ENCODE results near the gene SHOC2.

Gene SHOC2

GRCh38 chr10:110881905-110882304, 37.5 kb upstream of the SHOC2 start:
- H3K27ac ChIP-seq (ENCODE audit: low read depth, low read length): no peak overlapping the region
- no peaks in the 10 kb centered on the region for H3K27me3 ChIP-seq (ENCODE audit: insufficient read depth, low read length)
- H3K9ac ChIP-seq (ENCODE audit: low read depth, low read length): no peak overlapping the region
- WGBS: 92% methylated on average over 4 of the region's 4 CpGs
- H3K9me3 ChIP-seq (ENCODE audit: insufficient read depth, low read depth, low read length): no peaks in the 10 kb centered on the region
- H3K4me3 ChIP-seq (ENCODE audit: low read length): no peak overlapping the region
- peaks cover 54% of the 10 kb centered on the region for H3K36me3 ChIP-seq (ENCODE audit: insufficient read depth, low read length)
- H3K4me1 ChIP-seq (ENCODE audit: insufficient read depth, low read length): no peaks in the 10 kb centered on the region

GRCh38 chr10:110883924-110884323, 35.5 kb upstream of the SHOC2 start:
- Histone ChIP-seq H3K27me3 (ENCODE audit: insufficient read depth, low read length) (no peaks in the 10 kb centered on the region), H3K4me3 (ENCODE audit: low read length) (no peak overlapping the region), H3K36me3 (ENCODE audit: insufficient read depth, low read length) (peaks cover 62% of the 10 kb centered on the region), H3K4me1 (ENCODE audit: insufficient read depth, low read length) (no peaks in the 10 kb centered on the region), H3K9me3 (ENCODE audit: insufficient read depth, low read depth, low read length) (no peaks in the 10 kb centered on the region), H3K27ac (ENCODE audit: low read depth, low read length) (no peak overlapping the region), H3K9ac (ENCODE audit: low read depth, low read length) (no peak overlapping the region)
- WGBS: 98% methylated on average over 10 of the region's 10 CpGs

- no peak overlapping the region for H3K9ac ChIP-seq (ENCODE audit: low read depth, low read length)
- WGBS: 71% methylated on average over 5 of the region's 5 CpGs
- no peaks in the 10 kb centered on the region for H3K27me3 ChIP-seq (ENCODE audit: insufficient read depth, low read length)
- no peak overlapping the region for H3K4me3 ChIP-seq (ENCODE audit: low read length)
- H3K27ac ChIP-seq (ENCODE audit: low read depth, low read length): no peak overlapping the region
- H3K4me1 ChIP-seq (ENCODE audit: insufficient read depth, low read length): no peaks in the 10 kb centered on the region
- peaks cover 70% of the 10 kb centered on the region for H3K36me3 ChIP-seq (ENCODE audit: insufficient read depth, low read length)
- H3K9me3 ChIP-seq (ENCODE audit: insufficient read depth, low read depth, low read length): no peaks in the 10 kb centered on the region
Observed at GRCh38 chr10:110885932-110886674, 33.3 kb upstream of the SHOC2 start.

GRCh38 chr10:110887560-110887959, 31.8 kb upstream of the SHOC2 start:
- H3K4me1 ChIP-seq (ENCODE audit: insufficient read depth, low read length): no peaks in the 10 kb centered on the region
- WGBS: no CpG with 5 or more reads among the region's 1 CpG
- H3K9ac ChIP-seq (ENCODE audit: low read depth, low read length): no peak overlapping the region
- H3K4me3 ChIP-seq (ENCODE audit: low read length): no peak overlapping the region
- peaks cover 60% of the 10 kb centered on the region for H3K36me3 ChIP-seq (ENCODE audit: insufficient read depth, low read length)
- H3K27me3 ChIP-seq (ENCODE audit: insufficient read depth, low read length): no peaks in the 10 kb centered on the region
- no peak overlapping the region for H3K27ac ChIP-seq (ENCODE audit: low read depth, low read length)
- H3K9me3 ChIP-seq (ENCODE audit: insufficient read depth, low read depth, low read length): no peaks in the 10 kb centered on the region

- 95% methylated on average over 2 of the region's 3 CpGs for WGBS
Observed at GRCh38 chr10:110892602-110893288, 26.7 kb upstream of the SHOC2 start.

GRCh38 chr10:110893559-110894179, 25.7 kb upstream of the SHOC2 start:
- 63% methylated on average over 2 of the region's 4 CpGs for WGBS
- peaks cover 57% of the 10 kb centered on the region for H3K36me3 ChIP-seq (ENCODE audit: insufficient read depth, low read length)
- no peak overlapping the region for H3K9ac ChIP-seq (ENCODE audit: low read depth, low read length)

More at GRCh38 chr10:110892602-110893288, 26.7 kb upstream of the SHOC2 start:
- H3K4me3 ChIP-seq (ENCODE audit: low read length): no peak overlapping the region
- peaks cover 58% of the 10 kb centered on the region for H3K36me3 ChIP-seq (ENCODE audit: insufficient read depth, low read length)
- H3K4me1 ChIP-seq (ENCODE audit: insufficient read depth, low read length): no peaks in the 10 kb centered on the region
- H3K9ac ChIP-seq (ENCODE audit: low read depth, low read length): no peak overlapping the region
- no peaks in the 10 kb centered on the region for H3K27me3 ChIP-seq (ENCODE audit: insufficient read depth, low read length)
- H3K9me3 ChIP-seq (ENCODE audit: insufficient read depth, low read depth, low read length): no peaks in the 10 kb centered on the region
- H3K27ac ChIP-seq (ENCODE audit: low read depth, low read length): no peak overlapping the region

GRCh38 chr10:110897184-110897583, 22.2 kb upstream of the SHOC2 start:
- Histone ChIP-seq H3K9me3 (ENCODE audit: insufficient read depth, low read depth, low read length) (no peaks in the 10 kb centered on the region), H3K4me1 (ENCODE audit: insufficient read depth, low read length) (no peaks in the 10 kb centered on the region), H3K9ac (ENCODE audit: low read depth, low read length) (no peak overlapping the region), H3K27ac (ENCODE audit: low read depth, low read length) (no peak overlapping the region), H3K36me3 (ENCODE audit: insufficient read depth, low read length) (peaks cover 59% of the 10 kb centered on the region), H3K27me3 (ENCODE audit: insufficient read depth, low read length) (no peaks in the 10 kb centered on the region), H3K4me3 (ENCODE audit: low read length) (no peak overlapping the region)
- 92% methylated on average over 1 of the region's 1 CpG for WGBS

More at GRCh38 chr10:110893559-110894179, 25.7 kb upstream of the SHOC2 start:
- H3K9me3 ChIP-seq (ENCODE audit: insufficient read depth, low read depth, low read length): no peaks in the 10 kb centered on the region
- no peaks in the 10 kb centered on the region for H3K4me1 ChIP-seq (ENCODE audit: insufficient read depth, low read length)
- no peak overlapping the region for H3K4me3 ChIP-seq (ENCODE audit: low read length)
- H3K27me3 ChIP-seq (ENCODE audit: insufficient read depth, low read length): no peaks in the 10 kb centered on the region
- no peak overlapping the region for H3K27ac ChIP-seq (ENCODE audit: low read depth, low read length)

- Histone ChIP-seq H3K27ac (ENCODE audit: low read depth, low read length) (no peak overlapping the region), H3K9me3 (ENCODE audit: insufficient read depth, low read depth, low read length) (no peaks in the 10 kb centered on the region), H3K36me3 (ENCODE audit: insufficient read depth, low read length) (peaks cover 55% of the 10 kb centered on the region)
Observed at GRCh38 chr10:110898391-110898790, 21.0 kb upstream of the SHOC2 start.

GRCh38 chr10:110900983-110901382, 18.4 kb upstream of the SHOC2 start:
- Histone ChIP-seq H3K27me3 (ENCODE audit: insufficient read depth, low read length) (no peaks in the 10 kb centered on the region), H3K9ac (ENCODE audit: low read depth, low read length) (no peak overlapping the region), H3K4me3 (ENCODE audit: low read length) (no peak overlapping the region), H3K27ac (ENCODE audit: low read depth, low read length) (no peak overlapping the region), H3K9me3 (ENCODE audit: insufficient read depth, low read depth, low read length) (no peaks in the 10 kb centered on the region), H3K4me1 (ENCODE audit: insufficient read depth, low read length) (no peaks in the 10 kb centered on the region), H3K36me3 (ENCODE audit: insufficient read depth, low read length) (peaks cover 36% of the 10 kb centered on the region)
- 100% methylated on average over 2 of the region's 2 CpGs for WGBS

More at GRCh38 chr10:110898391-110898790, 21.0 kb upstream of the SHOC2 start:
- H3K27me3 ChIP-seq (ENCODE audit: insufficient read depth, low read length): no peaks in the 10 kb centered on the region
- H3K4me3 ChIP-seq (ENCODE audit: low read length): no peak overlapping the region
- H3K4me1 ChIP-seq (ENCODE audit: insufficient read depth, low read length): no peaks in the 10 kb centered on the region
- no peak overlapping the region for H3K9ac ChIP-seq (ENCODE audit: low read depth, low read length)

- H3K4me1 ChIP-seq (ENCODE audit: insufficient read depth, low read length): no peaks in the 10 kb centered on the region
- H3K27me3 ChIP-seq (ENCODE audit: insufficient read depth, low read length): no peaks in the 10 kb centered on the region
- no peak overlapping the region for H3K9ac ChIP-seq (ENCODE audit: low read depth, low read length)
- peaks cover 31% of the 10 kb centered on the region for H3K36me3 ChIP-seq (ENCODE audit: insufficient read depth, low read length)
- H3K4me3 ChIP-seq (ENCODE audit: low read length): no peak overlapping the region
- 91% methylated on average over 7 of the region's 7 CpGs for WGBS
- no peak overlapping the region for H3K27ac ChIP-seq (ENCODE audit: low read depth, low read length)
- H3K9me3 ChIP-seq (ENCODE audit: insufficient read depth, low read depth, low read length): no peaks in the 10 kb centered on the region
Observed at GRCh38 chr10:110901954-110902819, 17.2 kb upstream of the SHOC2 start.
